HG03159 (cell line): ENCODE measurements around the gene PLPP7.
"Not testable (repeated sequence)": the region's sequence is repeated elsewhere in the genome, so short reads cannot be mapped to it uniquely, and the experiment has no call there.

ENCODE experiments used
- ATAC-seq: cut with Tn5 transposase; IDR thresholded peaks from one replicate; pipeline ENCODE4 v1.9.1; 2021; ENCODE audit warnings: mild to moderate bottlenecking, moderate library complexity; ENCODE audit not compliant: unreplicated experiment

The PLPP7 gene

DNA sequence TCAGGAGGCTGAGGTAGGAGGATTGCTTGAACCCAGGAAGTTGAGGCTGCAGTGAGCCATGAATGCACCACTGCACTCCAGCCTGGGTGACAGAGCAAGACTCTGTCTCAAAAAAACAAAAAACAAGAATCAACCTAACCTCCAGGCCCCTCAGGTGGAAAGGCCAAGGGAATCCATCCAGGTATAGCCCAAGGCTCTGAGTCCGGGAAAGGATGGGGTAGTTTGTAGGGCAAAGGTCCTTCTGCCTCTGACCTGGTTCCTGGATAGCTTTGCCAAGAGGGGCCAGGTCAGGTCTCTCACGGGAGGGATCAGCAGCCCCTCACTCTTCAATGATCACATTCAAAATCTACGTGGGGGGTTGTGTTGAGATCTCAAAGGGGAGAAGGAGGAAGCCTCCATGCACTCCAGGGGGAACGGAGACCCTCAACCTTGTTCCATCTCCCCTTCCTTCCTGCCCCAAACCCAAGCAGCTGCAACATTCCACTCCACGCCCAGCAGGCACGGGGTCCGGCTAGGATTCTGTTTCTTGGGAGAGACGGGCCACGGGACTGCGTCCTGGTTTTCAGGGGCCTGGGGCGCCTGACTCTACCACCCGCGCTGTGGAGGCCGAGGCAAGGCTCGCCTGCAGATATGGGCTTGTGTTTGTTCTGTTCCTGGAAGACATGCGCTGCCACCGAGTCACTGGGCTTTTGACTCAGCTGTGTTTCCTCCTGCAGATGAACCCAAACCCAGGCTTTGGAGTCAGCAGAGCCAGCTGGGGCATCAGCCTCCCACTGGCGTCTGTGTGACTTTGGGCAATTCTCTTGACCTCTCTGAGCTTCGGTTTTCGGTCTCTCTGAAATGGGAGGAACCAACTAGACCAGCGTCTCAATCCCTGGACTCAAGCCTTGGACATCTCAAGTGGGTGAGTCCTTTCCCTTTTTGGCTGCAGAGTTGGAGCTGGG lies 35.5 kb downstream of the PLPP7 start:
- ATAC-seq = no peak

- no peak for ATAC-seq
Observed at GRCh38 chr9:131329241-131329641, 39.7 kb downstream of the PLPP7 start.

- no peak for ATAC-seq
Observed at GRCh38 chr9:131330814-131331600, 41.5 kb downstream of the PLPP7 start.

DNA sequence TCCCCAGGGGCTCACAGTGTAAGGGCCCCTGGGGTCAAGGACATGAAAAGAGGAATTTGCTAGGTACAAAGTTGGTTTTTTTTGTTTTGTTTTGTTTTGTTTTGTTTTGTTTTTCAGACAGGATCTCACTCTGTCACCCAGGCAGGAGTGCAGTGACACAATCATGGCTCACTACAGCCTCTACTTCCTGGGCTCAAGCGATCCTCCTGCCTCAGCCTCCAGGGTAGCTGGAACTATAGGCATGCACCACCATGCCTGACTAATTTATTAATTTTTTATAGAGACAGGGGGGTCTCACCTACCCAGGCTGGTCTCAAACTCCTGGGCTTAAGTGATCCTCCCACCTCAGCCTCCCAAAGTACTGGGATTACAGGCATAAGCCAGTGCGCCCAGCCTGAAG lies 42.5 kb downstream of the PLPP7 start:
- ATAC-seq = not testable (repeated sequence)

DNA sequence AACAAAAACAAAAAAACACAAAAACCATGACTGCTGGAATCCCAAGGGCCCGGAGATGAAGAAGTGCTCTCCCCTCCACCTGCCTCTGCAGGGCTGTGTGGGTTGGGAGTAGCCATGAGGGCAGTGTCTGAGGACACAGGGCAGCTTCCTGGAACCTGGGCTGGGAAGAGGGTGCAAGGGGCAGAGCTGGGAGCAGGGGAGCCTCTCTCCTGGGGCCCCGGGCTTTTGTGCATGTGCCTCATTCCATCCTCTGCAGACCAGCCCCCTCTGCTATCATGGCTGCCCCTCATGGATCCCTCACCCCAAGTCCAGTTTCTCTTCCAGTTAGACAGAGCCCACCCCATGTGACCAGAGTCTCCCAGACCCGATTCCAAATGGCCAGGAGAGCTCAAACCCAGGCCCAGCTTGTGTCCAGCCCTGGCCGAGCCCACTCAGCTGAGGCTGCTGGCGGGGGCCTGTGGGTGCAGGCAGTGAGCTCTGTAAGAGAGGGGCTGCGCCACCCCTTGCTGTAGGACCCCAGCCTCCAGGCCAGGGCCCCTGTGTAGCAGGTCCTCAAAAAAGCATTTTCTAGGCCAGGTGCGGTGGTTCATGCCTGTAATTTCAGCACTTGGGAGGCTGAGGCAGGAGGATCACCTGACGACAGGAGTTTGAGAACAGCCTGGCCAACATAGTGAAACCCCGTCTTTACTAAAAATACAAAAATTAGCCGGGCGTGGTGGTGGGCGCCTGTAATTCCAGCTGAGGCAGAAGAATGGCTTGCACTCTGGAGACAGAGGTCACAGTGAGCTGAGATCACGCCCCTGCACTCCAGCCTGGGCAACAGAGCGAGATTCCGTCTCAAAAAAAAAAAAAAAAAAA lies 44.5 kb downstream of the PLPP7 start:
- ATAC-seq = no peak

- ATAC-seq = no peak
Observed at GRCh38 chr9:131334629-131335367, 45.3 kb downstream of the PLPP7 start.

GRCh38 chr9:131335368-131335755 lies 45.8 kb downstream of the PLPP7 start:
- no peak for ATAC-seq

DNA sequence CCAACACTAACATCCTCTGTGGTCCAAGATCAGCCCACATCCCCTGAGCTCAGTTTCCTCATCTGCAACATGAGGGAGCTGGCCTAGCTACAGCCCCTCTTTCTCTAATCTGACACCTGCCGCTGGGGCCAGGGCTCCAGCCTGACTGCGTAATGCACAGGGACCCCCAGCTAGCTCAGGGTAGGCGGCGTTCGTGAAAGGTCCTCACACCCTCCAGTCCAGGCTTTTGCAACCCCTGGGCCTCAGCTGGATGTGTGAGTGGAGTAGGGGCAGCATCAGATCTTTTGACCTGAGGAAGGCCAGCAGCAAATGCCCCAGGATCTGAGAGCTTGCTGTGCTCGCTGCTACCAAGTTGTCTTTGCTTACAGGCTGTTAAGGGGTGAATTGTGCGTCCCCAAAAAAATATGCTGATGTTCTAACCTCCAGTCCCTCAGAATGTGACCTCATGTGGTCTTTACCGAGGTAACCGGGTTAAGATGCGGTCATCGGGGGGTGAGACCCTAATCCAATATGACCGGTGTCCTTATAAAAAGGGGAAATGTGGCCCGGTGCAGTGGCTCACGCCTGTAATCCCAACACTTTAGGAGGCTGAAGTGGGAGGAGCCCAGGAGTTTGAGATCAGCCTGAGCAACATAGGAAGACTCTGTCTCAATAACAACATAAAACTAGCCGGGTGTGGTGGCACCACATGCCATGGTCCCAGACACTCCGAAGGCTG lies 47.8 kb downstream of the PLPP7 start:
- no peak for ATAC-seq

DNA sequence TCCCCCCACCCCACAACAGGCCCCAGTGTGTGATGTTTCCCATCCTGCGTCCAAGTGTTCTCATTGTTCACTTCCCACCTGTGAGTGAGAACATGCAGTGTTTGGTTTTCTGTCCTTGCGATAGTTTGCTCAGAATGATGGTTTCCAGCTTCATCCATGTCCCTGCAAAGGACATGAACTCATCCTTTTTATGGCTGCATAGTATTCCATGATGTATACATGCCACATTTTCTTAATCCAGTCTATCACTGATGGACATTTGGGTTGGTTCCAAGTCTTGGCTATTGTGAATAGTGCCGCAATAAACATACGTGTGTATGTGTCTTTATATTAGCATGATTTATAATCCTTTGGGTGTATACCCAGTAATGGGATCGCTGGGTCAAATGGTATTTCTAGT lies 49.7 kb downstream of the PLPP7 start:
- not testable (repeated sequence) for ATAC-seq

DNA sequence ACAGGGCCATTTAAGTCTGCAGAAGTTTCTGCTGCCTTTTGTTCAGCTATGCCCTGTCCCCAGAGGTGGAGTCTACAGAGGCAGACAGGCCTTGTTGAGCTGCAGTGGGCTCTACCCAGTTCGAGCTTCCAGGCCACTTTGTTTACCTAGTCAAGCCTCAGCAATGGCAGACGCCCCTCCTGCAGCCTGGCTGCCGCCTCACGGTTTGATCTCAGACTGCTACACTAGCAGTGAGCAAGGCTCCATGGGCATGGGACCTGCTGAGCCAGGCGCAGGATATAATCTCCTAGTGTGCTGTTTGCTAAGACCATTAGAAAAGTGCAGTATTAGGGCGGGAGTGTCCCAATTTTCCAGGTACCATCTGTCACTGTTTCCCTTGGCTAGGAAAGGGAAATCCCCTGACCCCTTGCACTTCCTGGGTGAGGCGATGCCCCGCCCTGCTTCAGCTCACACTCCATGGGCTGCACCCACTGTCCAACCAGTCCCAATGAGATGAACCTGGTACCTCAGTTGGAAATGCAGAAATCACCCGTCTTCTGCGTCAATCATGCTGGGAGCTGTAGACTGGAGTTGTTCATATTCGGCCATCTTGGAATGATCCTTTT lies 55.5 kb downstream of the PLPP7 start:
- not testable (repeated sequence) for ATAC-seq

DNA sequence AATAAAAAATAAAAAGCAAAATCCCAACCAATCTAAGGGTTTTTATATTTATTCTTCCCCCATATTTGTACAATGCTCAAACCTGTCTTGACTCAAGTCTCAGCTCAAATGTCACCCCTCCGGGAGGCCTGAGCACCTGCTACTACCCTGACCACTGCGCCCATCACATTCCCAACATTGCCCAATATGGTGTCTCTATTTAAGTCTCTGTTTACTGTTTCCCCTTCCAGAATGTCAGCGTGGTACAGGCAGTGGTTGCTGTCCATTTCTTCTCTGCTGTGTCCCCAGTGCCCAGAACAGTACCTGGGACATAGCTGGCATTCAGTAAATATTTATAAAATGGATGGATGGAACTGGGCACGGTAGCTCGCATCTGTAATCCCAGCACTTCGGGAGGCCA lies 57.0 kb downstream of the PLPP7 start:
- no peak for ATAC-seq

GRCh38 chr9:131347376-131348020 lies 58.0 kb downstream of the PLPP7 start:
- ATAC-seq = no peak

DNA sequence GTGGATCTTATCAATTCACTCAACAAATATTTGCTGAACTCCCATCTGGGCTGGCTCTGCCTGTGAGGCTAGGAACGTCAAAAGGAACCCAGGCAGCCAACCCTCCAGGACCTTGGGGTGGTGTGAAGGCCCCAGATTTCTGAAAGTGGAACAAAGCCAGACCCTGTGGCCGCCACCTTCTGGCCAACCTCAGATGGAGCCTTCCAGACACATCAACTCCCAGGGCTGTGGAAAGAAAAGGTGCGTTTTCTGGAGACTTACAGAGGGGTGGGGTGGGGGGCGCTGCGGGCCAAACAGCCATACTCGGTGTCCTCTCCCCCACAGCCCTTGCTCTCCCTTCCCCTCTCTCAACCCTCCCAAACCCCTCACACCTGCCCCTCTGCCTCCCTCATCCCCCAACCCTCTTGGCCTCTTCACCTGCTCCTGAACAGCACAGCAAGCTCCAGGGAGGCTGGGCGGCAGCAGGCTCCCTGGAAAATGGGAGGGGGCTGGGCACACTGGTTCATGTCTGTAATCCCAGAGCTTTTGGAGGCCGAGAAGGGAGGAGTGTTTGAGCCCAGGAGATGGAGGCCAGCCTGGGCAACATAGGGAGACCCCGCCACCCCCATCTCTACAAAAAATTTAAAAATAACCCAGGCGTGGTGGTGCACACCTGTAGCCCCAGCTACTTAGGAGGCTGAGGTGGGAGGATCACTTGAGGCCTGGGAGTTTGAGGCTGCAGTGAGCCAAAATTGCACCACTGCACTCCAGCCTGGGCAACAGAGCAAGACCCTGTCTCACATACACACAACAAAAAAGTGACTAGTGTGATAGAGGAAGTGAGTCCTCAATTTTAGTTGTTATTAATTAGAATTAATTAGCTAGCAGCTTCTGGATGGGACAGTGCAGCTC lies 59.4 kb downstream of the PLPP7 start:
- ATAC-seq = no peak

DNA sequence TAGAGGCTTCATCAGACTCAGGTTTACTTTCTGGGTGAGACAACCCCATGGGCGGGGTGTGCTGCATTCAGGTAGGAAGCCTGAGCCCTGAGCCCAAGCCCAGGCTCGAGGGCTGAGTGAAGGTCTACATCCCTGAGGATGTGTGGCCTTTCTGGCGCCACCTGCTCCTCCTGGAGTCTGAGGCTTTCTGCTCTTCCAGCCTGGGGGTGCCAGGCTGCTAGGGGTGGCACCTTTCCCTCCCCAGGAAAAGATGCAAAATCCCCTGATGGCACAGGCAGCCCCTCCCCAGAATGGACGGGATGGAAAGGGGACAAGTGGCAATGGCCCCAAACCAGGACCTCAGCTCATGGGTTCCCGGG lies 60.0 kb downstream of the PLPP7 start:
- ATAC-seq = no peak

GRCh38 chr9:131349881-131350563 lies 60.5 kb downstream of the PLPP7 start:
- no peak for ATAC-seq

DNA sequence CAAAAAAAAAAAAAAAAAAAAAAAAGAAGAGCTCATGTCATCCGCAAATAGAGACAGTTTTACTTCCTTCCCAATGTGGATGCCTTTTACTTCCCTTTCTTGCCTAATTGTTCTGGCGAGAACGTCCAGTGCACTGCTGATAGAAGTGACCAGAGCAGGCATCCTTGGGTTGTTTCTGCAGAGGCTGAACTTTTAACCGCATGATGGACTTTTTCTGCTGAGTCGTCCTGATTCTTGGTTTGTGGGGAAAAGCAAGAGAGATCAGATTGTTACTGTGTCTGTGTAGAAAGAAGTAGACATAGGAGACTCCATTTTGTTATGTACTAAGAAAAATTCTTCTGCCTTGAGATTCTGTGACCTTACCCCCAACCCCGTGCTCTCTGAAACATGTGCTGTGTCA lies 67.0 kb downstream of the PLPP7 start:
- ATAC-seq = not testable (repeated sequence)

GRCh38 chr9:131358556-131358955 lies 69.0 kb downstream of the PLPP7 start:
- no peak for ATAC-seq
